Thyroid gland (tissue), 4 donors: ENCODE results near the gene ABCC2. TPM values are rescaled to one million over a fixed set of nuclear protein-coding genes. Genes with fewer than 3 reads are reported as not detected.

Experiments used
- DNase-seq, 2 donors: peaks; one replicate each; pipeline ENCODE4 v3.0.0-alpha.2; 2019
- H3K27ac ChIP-seq, 3 donors: fragments of 200-600 bp; sonication (generic); 1 replicate in 2 of 3; 2 replicates in 1 of 3; pipeline ENCODE4 v1.5.1; 2016 to 2019; ENCODE audit warnings: mild to moderate bottlenecking in 1 of 3, moderate library complexity in 1 of 3
- H3K27me3 ChIP-seq: fragments of 200-600 bp; sonication (generic); one replicate; pipeline ENCODE4 v1.5.1; 2019
- H3K36me3 ChIP-seq, 2 donors: fragments of 200-600 bp; sonication (generic); one replicate each; pipeline ENCODE4 v1.5.1; 2016 to 2019
- H3K4me1 ChIP-seq, 2 donors: fragments of 200-600 bp; sonication (generic); one replicate each; pipeline ENCODE4 v1.5.1; 2017 to 2019
- H3K4me3 ChIP-seq, 3 donors: fragments of 200-600 bp; sonication (generic); replicated peaks in 1 of 3; 1 replicate in 2 of 3; 2 replicates in 1 of 3; pipeline ENCODE4 v1.5.1; 2016; ENCODE audit warnings: mild to moderate bottlenecking in 1 of 3
- H3K9me3 ChIP-seq: fragments of 200-600 bp; sonication (generic); one replicate; pipeline ENCODE4 v1.5.1; 2017
- CTCF ChIP-seq, 6 experiments: fragments of 200-600 bp in 3 of 6; fragments of 450-650 bp in 3 of 6; sonication (generic) in 3 of 6; IDR thresholded peaks; one replicate each; pipeline ENCODE4 v1.5.1; 2016 to 2019; ENCODE audit warnings: antibody characterized with exemption in 6 of 6, mild to moderate bottlenecking in 2 of 6, inconsistent platforms in 1 of 6, moderate library complexity in 1 of 6
- POLR2A ChIP-seq, 2 donors: fragments of 450-650 bp; IDR thresholded peaks; one replicate each; pipeline ENCODE4 v1.6.1; 2017; ENCODE audit warnings: antibody characterized with exemption in 2 of 2, mild to moderate bottlenecking in 2 of 2, moderate library complexity in 1 of 2
- WGBS, 2 donors: methylation state at CpG; one replicate each; pipeline ENCODE4 v1.1.5; 2017; 5-methylcytosine and 5-hydroxymethylcytosine counted together
- intact Hi-C: fragments of 100-400 bp; cut with DNase I; formaldehyde crosslinking; loops from one replicate; pipeline ENCODE4 v1.15.1; 2023
- total RNA-seq, 4 donors: library from RNA; depleted of rRNA; stranded (reverse); fragments of >200 nt; gene quantifications; one replicate each; pipeline ENCODE4 v1.2.3, GENCODE V29; 2016

The ABCC2 gene
- total RNA-seq, 4 donors from 2014 or later, result 0.67 to 5.1 (median 1.1) TPM

- Histone ChIP-seq H3K9me3 (no peaks in the 10 kb centered on the region), H3K27ac (no peak overlapping the region), H3K27me3 (no peaks in the 10 kb centered on the region), H3K4me3 (no peak overlapping the region), H3K36me3 (peaks cover 26% of the 10 kb centered on the region in 2 donors), H3K4me1 (peaks cover 0 to 5% of the 10 kb centered on the region in 2 donors)
- TF ChIP-seq CTCF (IDR thresholded peaks at IDR 0.05), result no peak
- no peak for TF ChIP-seq POLR2A (IDR thresholded peaks at IDR 0.05)
- intact Hi-C loops, result no loop called here
- DNase-seq, result peak; percentile 36 to 54
- whole genome bisulfite sequencing, 2 donors, result 79 to 85% methylated on average over 9 of the region's 9 CpGs
Observed at GRCh38 chr10:99874341-99875085, 92.1 kb downstream of the ABCC2 start.

- H3K36me3 ChIP-seq, result peaks cover 27 to 34% of the 10 kb centered on the region in 2 donors
- 81 to 82% methylated on average over 5 of the region's 5 CpGs for WGBS, 2 donors
- H3K4me3 ChIP-seq, result no peak overlapping the region
- intact Hi-C loops, result no loop called here
- no peaks in the 10 kb centered on the region for H3K27me3 ChIP-seq
- no peak for DNase-seq
- H3K4me1 ChIP-seq, result peaks cover 0 to 5% of the 10 kb centered on the region in 2 donors
- no peak for TF ChIP-seq POLR2A (IDR thresholded peaks at IDR 0.05)
- TF ChIP-seq CTCF (IDR thresholded peaks at IDR 0.05), result no peak
- H3K9me3 ChIP-seq, result no peaks in the 10 kb centered on the region
- H3K27ac ChIP-seq, result no peak overlapping the region
Observed at GRCh38 chr10:99875473-99875872, 93.0 kb downstream of the ABCC2 start.

- no peak for DNase-seq
- TF ChIP-seq CTCF (IDR thresholded peaks at IDR 0.05) (no peak), POLR2A (IDR thresholded peaks at IDR 0.05) (no peak)
Observed at GRCh38 chr10:99880080-99880835, 97.8 kb downstream of the ABCC2 start.

GRCh38 chr10:99881371-99881770 is 98.9 kb downstream of the ABCC2 start:
- Histone ChIP-seq H3K27ac (no peak overlapping the region), H3K9me3 (no peaks in the 10 kb centered on the region), H3K27me3 (no peaks in the 10 kb centered on the region), H3K4me3 (no peak overlapping the region), H3K4me1 (no peaks in the 10 kb centered on the region), H3K36me3 (peaks cover 36 to 74% of the 10 kb centered on the region in 2 donors)
- TF ChIP-seq POLR2A (IDR thresholded peaks at IDR 0.05) (no peak), CTCF (IDR thresholded peaks at IDR 0.05) (no peak)
- intact Hi-C loops, result no loop called here
- DNase-seq, result no peak
- WGBS, 2 donors, result 96% methylated on average over 5 of the region's 5 CpGs

More at GRCh38 chr10:99880080-99880835, 97.8 kb downstream of the ABCC2 start:
- Histone ChIP-seq H3K4me1 (no peaks in the 10 kb centered on the region), H3K27ac (no peak overlapping the region), H3K36me3 (peaks cover 28 to 68% of the 10 kb centered on the region in 2 donors), H3K9me3 (no peaks in the 10 kb centered on the region), H3K27me3 (no peaks in the 10 kb centered on the region), H3K4me3 (no peak overlapping the region)
- WGBS, 2 donors, result 81 to 83% methylated on average over 19 of the region's 19 CpGs
- intact Hi-C loops, result no loop called here

GRCh38 chr10:99883523-99883922 is 101.1 kb downstream of the ABCC2 start:
- Histone ChIP-seq H3K27ac (no peak overlapping the region), H3K36me3 (peaks cover 25 to 66% of the 10 kb centered on the region in 2 donors), H3K4me1 (no peaks in the 10 kb centered on the region), H3K4me3 (no peak overlapping the region), H3K9me3 (no peaks in the 10 kb centered on the region), H3K27me3 (no peaks in the 10 kb centered on the region)
- intact Hi-C loops, result no loop called here
- 83 to 89% methylated on average over 2 of the region's 2 CpGs for WGBS, 2 donors
- DNase-seq, result no peak
- TF ChIP-seq CTCF (IDR thresholded peaks at IDR 0.05) (no peak), POLR2A (IDR thresholded peaks at IDR 0.05) (no peak)
